Activated T-helper 17 cell treated with anti-CD3 and anti-CD28 coated beads, Interleukin-2, amount 50 U/mL, for 72 hours (primary cell): ENCODE results near the gene NEUROD2. TPM values are rescaled to one million over a fixed set of nuclear protein-coding genes. Genes with fewer than 3 reads are reported as not detected.

Source experiments
- ATAC-seq: fragments of 150-1000 bp; cut with Tn5 transposase; replicated peaks from 2 replicates; pipeline ENCODE4 v1.10.0; 2021; ENCODE audit warnings: mild to moderate bottlenecking, moderate library complexity
- H3K27ac Mint-ChIP-seq: one replicate; pipeline ENCODE4 v1.8.0; 2022; ENCODE audit warnings: mixed read lengths
- H3K27me3 Mint-ChIP-seq: one replicate; pipeline ENCODE4 v1.8.0; 2022; ENCODE audit warnings: mixed read lengths
- H3K36me3 Mint-ChIP-seq: one replicate; pipeline ENCODE4 v1.8.0; 2022; ENCODE audit warnings: low read depth, mild to moderate bottlenecking, mixed read lengths
- H3K4me1 Mint-ChIP-seq: one replicate; pipeline ENCODE4 v1.8.0; 2022; ENCODE audit warnings: mixed read lengths
- H3K4me3 Mint-ChIP-seq: one replicate; pipeline ENCODE4 v1.8.0; 2022; ENCODE audit warnings: mild to moderate bottlenecking, mixed read lengths
- H3K9me3 Mint-ChIP-seq: one replicate; pipeline ENCODE4 v1.8.0; 2022; ENCODE audit warnings: mixed read lengths
- total RNA-seq, 2 donors: library from RNA; stranded (reverse); gene quantifications; one replicate each; pipeline ENCODE4 v1.2.3, GENCODE V29; 2022

NEUROD2 gene
- total RNA-seq, 2 donors from 2014 or later = not detected

- Mint-ChIP-seq H3K4me3 (no peak overlapping the region), H3K4me1 (peaks cover 5% of the 10 kb centered on the region), H3K27ac (no peak overlapping the region), H3K36me3 (no peaks in the 10 kb centered on the region), H3K9me3 (no peaks in the 10 kb centered on the region), H3K27me3 (peaks cover 27% of the 10 kb centered on the region)
- no peak for ATAC-seq
Observed at GRCh38 chr17:39627712-39628516, 20.2 kb upstream of the NEUROD2 start.

GRCh38 chr17:39627047-39627711, 19.5 kb upstream of the NEUROD2 start:
- peak overlapping the region; percentile 18 for H3K4me3 Mint-ChIP-seq
- H3K27ac Mint-ChIP-seq = no peak overlapping the region
- ATAC-seq = no peak
- peaks cover 27% of the 10 kb centered on the region for H3K27me3 Mint-ChIP-seq
- H3K36me3 Mint-ChIP-seq = no peaks in the 10 kb centered on the region
- peaks cover 10% of the 10 kb centered on the region for H3K4me1 Mint-ChIP-seq
- H3K9me3 Mint-ChIP-seq = no peaks in the 10 kb centered on the region

- no peaks in the 10 kb centered on the region for H3K9me3 Mint-ChIP-seq
- H3K36me3 Mint-ChIP-seq = no peaks in the 10 kb centered on the region
- ATAC-seq = no peak
- H3K4me1 Mint-ChIP-seq = peaks cover 15% of the 10 kb centered on the region
- H3K4me3 Mint-ChIP-seq = peak within 1 kb of the TSS; percentile 18
- H3K27me3 Mint-ChIP-seq = peaks cover 23% of the 10 kb centered on the region
- peak within 1 kb of the TSS; percentile 17 for H3K27ac Mint-ChIP-seq
Observed at GRCh38 chr17:39626171-39627046, 18.7 kb upstream of the NEUROD2 start, which contains the start of gene PPP1R1B. TSS of gene PPP1R1B (plus strand) at chr17:39626952. CDS start at chr17:39627393, 441 bp downstream.

- Mint-ChIP-seq H3K36me3 (no peaks in the 10 kb centered on the region), H3K9me3 (no peaks in the 10 kb centered on the region), H3K27ac (no peak overlapping the region), H3K27me3 (peaks cover 19% of the 10 kb centered on the region), H3K4me1 (peaks cover 15% of the 10 kb centered on the region), H3K4me3 (peak overlapping the region; percentile 18)
- no peak for ATAC-seq
Observed at GRCh38 chr17:39625198-39625785, 17.6 kb upstream of the NEUROD2 start.

GRCh38 chr17:39624313-39624712, 16.6 kb upstream of the NEUROD2 start:
- peaks cover 15% of the 10 kb centered on the region for H3K4me1 Mint-ChIP-seq
- no peak overlapping the region for H3K27ac Mint-ChIP-seq
- no peak overlapping the region for H3K4me3 Mint-ChIP-seq
- peaks cover 19% of the 10 kb centered on the region for H3K27me3 Mint-ChIP-seq
- H3K36me3 Mint-ChIP-seq = no peaks in the 10 kb centered on the region
- no peak for ATAC-seq
- no peaks in the 10 kb centered on the region for H3K9me3 Mint-ChIP-seq

- ATAC-seq = peak; percentile 38
- H3K27me3 Mint-ChIP-seq = peaks cover 16% of the 10 kb centered on the region
- H3K9me3 Mint-ChIP-seq = no peaks in the 10 kb centered on the region
- H3K4me1 Mint-ChIP-seq = peaks cover 15% of the 10 kb centered on the region
- peak overlapping the region; percentile 82 for H3K4me3 Mint-ChIP-seq
- H3K27ac Mint-ChIP-seq = no peak overlapping the region
- no peaks in the 10 kb centered on the region for H3K36me3 Mint-ChIP-seq
Observed at GRCh38 chr17:39623356-39623950, 15.7 kb upstream of the NEUROD2 start.

- peak; percentile 97 for ATAC-seq
- H3K27ac Mint-ChIP-seq = peak overlapping the region; percentile 92
- peak overlapping the region; percentile 82 for H3K4me3 Mint-ChIP-seq
- no peaks in the 10 kb centered on the region for H3K9me3 Mint-ChIP-seq
- peaks cover 12% of the 10 kb centered on the region for H3K27me3 Mint-ChIP-seq
- H3K36me3 Mint-ChIP-seq = no peaks in the 10 kb centered on the region
- H3K4me1 Mint-ChIP-seq = peaks cover 15% of the 10 kb centered on the region
Observed at GRCh38 chr17:39622380-39623006, 14.8 kb upstream of the NEUROD2 start.

GRCh38 chr17:39621523-39622379, 14.0 kb upstream of the NEUROD2 start:
- peak; percentile 63 for ATAC-seq
- Mint-ChIP-seq H3K9me3 (no peaks in the 10 kb centered on the region), H3K4me1 (peaks cover 15% of the 10 kb centered on the region), H3K27ac (peak overlapping the region; percentile 92), H3K27me3 (peaks cover 10% of the 10 kb centered on the region), H3K36me3 (no peaks in the 10 kb centered on the region), H3K4me3 (peak overlapping the region; percentile 82)

- Mint-ChIP-seq H3K9me3 (no peaks in the 10 kb centered on the region), H3K27ac (peak overlapping the region; percentile 47), H3K4me3 (no peak overlapping the region), H3K27me3 (no peaks in the 10 kb centered on the region), H3K4me1 (peaks cover 10% of the 10 kb centered on the region), H3K36me3 (no peaks in the 10 kb centered on the region)
- no peak for ATAC-seq
Observed at GRCh38 chr17:39619786-39620101, 12.0 kb upstream of the NEUROD2 start.

- Mint-ChIP-seq H3K4me3 (no peak overlapping the region), H3K27ac (peak overlapping the region; percentile 47), H3K4me1 (peaks cover 10% of the 10 kb centered on the region), H3K9me3 (no peaks in the 10 kb centered on the region), H3K27me3 (no peaks in the 10 kb centered on the region), H3K36me3 (no peaks in the 10 kb centered on the region)
- no peak for ATAC-seq
Observed at GRCh38 chr17:39618956-39619785, 11.5 kb upstream of the NEUROD2 start.

GRCh38 chr17:39618246-39618913, 10.7 kb upstream of the NEUROD2 start:
- peaks cover 10% of the 10 kb centered on the region for H3K4me1 Mint-ChIP-seq
- peak overlapping the region; percentile 74 for H3K4me3 Mint-ChIP-seq
- H3K27ac Mint-ChIP-seq = peak overlapping the region; percentile 36
- H3K36me3 Mint-ChIP-seq = no peaks in the 10 kb centered on the region
- no peak for ATAC-seq
- H3K27me3 Mint-ChIP-seq = no peaks in the 10 kb centered on the region
- no peaks in the 10 kb centered on the region for H3K9me3 Mint-ChIP-seq
